ENCODE results near the gene RGR.

- no peak for TF ChIP-seq ZNF121 (CRISPR knock-in tag; IDR thresholded peaks at IDR 0.05)
- TF ChIP-seq IRF2 (CRISPR knock-in tag; IDR thresholded peaks at IDR 0.05; ENCODE audit: borderline replicate concordance, low read depth) = no peak
- TF ChIP-seq NR3C1 (CRISPR knock-in tag; conservative IDR thresholded peaks at IDR 0.05; ENCODE audit: low read depth) = no peak
- no peak for TF ChIP-seq MAX (CRISPR knock-in tag; IDR thresholded peaks at IDR 0.05)
Measured at GRCh38 chr10:84270708-84271107, 25.9 kb downstream of the RGR start.

All from WTC11 (cell line).